ENCODE data around the gene ALPG.
"Not testable (repeated sequence)": the region's sequence is repeated elsewhere in the genome, so short reads cannot be mapped to it uniquely, and the experiment has no call there.

Gene ALPG

DNA sequence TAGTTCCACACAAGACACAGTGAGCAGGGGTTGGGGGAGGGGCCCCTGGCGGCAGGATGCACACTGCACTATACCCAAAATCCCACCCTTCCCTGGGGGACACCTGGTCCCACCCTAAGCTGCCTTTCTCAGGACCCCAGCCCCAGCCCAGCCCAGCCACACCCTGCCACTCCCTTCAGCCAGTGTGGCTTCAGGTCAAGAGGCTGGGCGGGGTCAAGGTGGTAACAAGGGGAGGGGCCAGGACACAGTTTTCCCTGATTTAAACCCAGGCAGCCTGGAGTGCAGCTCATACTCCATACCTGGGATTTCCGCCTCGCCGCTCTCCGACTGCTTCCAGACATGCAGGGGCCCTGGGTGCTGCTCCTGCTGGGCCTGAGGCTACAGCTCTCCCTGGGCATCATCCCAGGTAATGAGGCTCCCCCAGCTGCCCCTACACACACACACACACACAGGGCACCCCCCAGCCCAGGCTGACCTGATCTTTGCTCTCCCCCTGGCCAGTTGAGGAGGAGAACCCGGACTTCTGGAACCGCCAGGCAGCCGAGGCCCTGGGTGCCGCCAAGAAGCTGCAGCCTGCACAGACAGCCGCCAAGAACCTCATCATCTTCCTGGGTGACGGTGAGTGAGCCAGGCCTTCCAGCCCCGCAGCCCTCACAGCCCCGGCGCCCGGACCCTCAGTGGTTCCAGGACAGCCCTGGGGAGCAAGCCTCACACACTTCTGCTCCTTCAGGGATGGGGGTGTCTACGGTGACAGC, at the start of gene ALPG:
ALPG (plus strand) TSS at position 289 of the 755 bp plus-strand sequence; CDS start at position 340, 51 bp downstream.
- DNase-seq (ENCODE audit: low read depth) = no peak

GRCh38 chr2:232361646-232362045, 45.0 kb upstream of the ALPG start:
- DNase-seq (ENCODE audit: low read depth) = no peak

DNA sequence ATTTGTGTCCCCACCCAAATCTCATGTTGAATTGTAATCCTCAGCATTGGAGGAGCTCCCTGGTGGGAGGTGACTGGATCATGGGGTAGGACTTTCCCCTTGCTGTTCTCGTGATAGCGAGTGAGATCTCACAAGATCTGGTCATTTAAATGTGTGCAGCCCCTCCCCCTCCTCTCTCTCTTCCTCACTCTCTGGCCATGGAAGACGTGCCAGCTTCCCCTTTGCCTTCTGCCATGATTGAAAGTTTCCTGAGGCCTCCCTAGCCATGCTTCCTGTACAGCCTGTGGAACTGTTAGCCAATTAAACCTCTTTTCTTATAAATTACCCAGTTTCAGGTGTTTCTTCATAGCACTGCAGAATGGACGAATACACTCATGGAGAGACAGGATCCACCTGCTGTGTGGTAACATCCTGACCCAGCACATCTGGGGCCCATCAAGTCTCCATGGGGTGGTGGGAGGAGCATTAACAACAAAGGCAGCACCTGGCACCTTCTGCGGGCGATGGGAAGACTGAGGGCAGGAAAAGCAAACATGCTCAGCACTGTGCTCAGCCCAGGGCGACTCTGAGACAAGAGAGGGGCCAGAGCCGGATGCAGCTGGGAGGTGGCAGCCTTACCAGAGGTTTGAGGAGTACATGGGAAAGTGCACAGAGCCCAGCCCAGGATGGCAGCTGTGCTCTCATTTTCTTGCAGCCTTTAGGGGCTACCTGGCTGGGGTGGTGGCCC, 44.3 kb upstream of the ALPG start:
- no peak for DNase-seq (ENCODE audit: low read depth)

DNA sequence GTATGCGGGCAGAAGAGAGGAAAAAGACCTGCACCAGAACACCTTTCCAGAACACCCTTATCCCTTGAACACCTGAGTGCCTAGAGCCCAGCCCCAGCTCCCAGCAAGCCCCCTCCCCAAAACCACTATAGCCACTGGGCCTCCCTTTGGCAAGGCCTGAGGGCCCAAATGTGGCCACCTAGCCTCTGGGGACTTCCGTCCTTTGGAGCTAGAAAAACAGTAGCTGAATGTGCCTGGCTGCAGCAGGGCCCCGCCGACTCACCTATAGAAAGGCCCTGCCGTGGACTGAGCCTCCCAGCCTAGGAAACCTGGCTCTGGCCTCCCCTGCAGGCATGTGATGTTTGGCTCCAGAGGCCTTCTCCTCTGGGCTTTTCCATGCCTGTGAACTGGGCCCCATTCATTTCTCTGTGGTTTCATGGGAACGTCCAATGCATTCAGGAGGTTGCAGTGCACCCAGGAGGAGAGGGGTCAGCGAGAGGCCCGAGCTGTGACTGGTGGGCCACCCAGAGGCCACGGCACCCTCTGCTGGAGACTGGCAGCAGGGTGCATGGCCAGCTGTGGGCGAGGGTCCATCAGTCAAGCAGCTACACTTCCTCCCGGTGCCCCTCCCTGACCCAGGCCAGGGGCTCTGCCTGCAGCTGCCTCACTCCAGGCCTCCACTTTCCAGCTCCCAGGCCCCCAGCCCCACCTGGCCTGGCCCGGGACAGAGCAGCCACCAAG, 43.4 kb upstream of the ALPG start:
- DNase-seq (ENCODE audit: low read depth) = not testable (repeated sequence)

- no peak for DNase-seq (ENCODE audit: low read depth)
These were observed 42.6 kb upstream of the ALPG start for GRCh38 chr2:232363784-232364615.

DNA sequence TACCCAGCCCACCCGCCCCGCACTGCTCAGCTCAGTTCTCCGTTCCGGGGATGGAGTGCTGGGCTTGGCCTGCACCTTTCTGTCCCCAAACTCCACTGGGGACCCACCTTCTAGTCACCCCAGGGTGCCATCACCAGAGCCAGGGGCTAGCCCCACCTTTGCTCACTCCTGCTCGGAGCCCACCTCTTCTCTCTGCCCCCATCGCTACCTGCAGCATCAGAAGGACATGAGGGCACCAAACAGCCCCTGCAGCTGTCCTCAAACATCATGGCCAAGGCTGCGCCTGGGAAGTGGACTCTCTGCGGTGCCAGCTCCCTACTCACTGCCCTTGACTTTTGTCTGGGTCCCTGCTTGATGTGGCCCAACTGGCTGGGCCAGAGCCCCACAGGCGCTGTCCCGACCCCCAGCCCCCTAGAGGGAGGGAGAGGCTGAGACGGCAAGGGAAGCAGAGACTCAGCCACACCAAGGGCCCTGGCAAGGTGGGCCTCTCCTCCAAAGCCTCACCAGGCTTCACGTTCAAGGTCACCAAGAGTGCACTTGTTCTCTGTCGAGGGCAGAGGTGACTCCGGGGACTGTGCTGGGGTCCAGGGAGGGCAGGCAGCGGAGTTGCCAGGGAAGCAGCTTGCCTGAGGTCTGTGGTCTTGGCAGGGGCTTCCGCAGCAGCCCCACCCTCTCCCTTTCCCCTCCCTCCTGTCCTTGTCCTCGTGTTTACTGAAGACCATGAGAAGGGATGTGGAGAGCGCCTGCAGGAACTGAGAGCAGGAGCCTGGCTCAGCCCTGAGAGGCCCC, 41.6 kb upstream of the ALPG start:
- not testable (repeated sequence) for DNase-seq (ENCODE audit: low read depth)

- no peak for DNase-seq (ENCODE audit: low read depth)
These were observed 40.9 kb upstream of the ALPG start for GRCh38 chr2:232365621-232366321.

- DNase-seq (ENCODE audit: low read depth) = not testable (repeated sequence)
These were observed 40.2 kb upstream of the ALPG start for GRCh38 chr2:232366461-232366860.

DNA sequence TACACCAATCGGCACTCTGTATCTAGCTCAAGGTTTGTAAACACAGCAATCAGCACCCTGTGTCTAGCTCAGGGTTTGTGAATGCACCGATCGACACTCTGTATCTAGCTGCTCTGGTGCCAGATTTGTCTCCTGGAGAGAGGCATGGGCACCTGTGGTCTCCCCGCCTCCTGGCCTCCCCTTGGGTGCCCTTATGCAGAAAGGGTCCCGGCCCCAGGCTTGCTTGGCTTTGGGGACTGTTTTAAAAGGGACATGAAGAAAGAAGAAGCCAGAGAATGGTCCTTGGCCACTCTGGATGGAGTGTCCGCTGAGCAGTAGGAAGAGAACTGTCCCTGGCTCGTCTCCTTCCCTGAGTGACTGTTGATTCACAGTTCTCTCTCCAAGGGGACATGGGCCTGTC, 39.6 kb upstream of the ALPG start:
- no peak for DNase-seq (ENCODE audit: low read depth)

DNA sequence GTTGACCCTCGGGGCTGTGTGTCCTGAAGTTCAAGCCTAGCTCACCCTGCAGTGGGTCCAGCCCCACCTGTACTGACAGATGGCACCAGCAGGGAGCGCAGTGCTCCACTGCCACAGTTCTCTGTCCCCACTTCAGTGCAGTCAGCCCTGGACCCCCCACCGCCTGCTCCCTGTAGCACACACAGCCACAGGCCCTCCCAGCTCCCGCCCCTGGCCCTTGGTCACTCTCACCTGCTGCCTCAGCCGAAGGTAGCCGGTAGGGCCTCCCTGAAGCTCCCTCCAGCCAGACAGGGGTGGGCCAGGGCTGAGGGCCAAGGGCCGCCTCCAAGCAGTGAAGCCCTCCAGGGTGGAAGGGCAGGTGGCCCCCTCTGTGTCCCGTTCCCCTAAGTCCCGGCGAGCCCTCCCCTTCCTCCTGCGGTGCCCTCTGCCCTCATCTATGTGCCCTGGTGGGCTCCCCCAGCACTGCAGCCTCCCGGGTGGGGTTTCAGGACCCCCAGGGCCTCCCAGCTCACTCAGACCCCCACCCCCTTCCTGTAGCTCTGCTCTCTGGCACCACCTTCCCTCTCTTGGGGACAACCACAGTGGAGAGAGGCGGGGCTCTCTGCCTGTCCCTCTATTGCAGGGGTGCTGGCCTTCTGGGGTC, 38.9 kb upstream of the ALPG start:
- DNase-seq (ENCODE audit: low read depth) = no peak

DNA sequence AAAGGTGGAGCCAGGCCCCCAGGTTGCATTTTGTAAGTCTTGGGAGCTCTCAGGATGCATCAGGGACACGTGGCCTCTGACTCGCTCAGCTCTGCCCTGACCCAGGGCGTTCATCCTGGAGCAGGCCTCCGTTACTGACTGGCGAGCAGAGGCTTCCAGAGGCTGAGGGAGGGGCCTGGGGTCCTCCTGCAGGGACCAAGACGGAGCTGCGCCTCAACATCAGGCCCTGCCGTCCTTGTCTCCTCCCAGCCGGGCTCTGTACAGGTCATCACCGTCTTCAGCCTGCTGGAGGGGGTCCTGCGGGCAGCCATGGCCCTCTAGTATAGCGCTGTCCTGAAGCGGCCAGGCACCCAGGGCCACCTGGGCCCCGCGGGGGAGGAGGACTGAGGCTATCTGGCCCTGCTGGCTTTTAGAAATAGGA, 38.3 kb upstream of the ALPG start:
- no peak for DNase-seq (ENCODE audit: low read depth)

GRCh38 chr2:232369126-232369951, 37.3 kb upstream of the ALPG start:
- no peak for DNase-seq (ENCODE audit: low read depth)

GRCh38 chr2:232370007-232370406, 36.6 kb upstream of the ALPG start:
- DNase-seq (ENCODE audit: low read depth) = not testable (repeated sequence)

- DNase-seq (ENCODE audit: low read depth) = no peak
These were observed 34.1 kb upstream of the ALPG start for GRCh38 chr2:232372231-232373208.

DNA sequence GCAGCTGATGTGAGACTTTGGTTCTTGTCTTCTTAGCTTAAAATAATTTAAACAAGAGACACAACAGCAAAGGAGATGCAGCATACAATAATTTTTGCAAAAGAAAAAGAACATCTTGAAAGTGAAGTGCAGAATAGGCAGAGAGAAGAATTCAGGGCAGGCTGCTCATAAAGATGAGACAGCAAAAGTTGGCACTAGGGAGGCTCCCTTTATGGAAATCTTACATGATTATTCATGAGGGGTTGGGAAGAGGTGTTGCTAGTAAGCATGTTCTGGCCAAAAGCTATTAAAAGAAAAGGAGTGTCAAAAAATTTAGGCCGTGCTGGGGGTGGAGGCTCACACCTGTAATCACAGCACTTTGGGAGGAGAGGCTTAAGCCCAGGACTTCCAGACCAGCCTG, 32.3 kb upstream of the ALPG start:
- DNase-seq (ENCODE audit: low read depth) = no peak

GRCh38 chr2:232375164-232375563, 31.5 kb upstream of the ALPG start:
- no peak for DNase-seq (ENCODE audit: low read depth)

DNA sequence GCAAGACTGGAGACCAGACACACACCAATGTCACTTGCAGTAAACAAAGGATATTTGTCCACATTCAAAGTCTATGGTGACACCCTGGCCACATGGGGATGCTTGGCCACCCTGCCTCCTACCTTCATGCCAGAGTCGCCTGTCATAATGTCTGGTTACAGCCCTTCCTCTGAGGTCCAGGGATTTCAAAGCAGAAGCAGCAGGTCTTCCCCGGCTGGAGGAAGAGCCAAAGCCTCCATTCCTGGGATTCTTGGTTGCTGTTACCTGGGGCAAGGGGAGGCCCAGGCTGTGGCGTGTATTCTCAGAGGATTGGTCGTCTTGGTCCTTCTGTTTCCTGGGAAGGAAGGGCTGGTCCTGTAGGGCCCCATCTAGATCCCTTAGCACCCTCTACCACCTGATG, 30.4 kb upstream of the ALPG start:
- no peak for DNase-seq (ENCODE audit: low read depth)

- no peak for DNase-seq (ENCODE audit: low read depth)
These were observed 29.9 kb upstream of the ALPG start for GRCh38 chr2:232376713-232377112.

Measured in stimulated activated CD8-positive, alpha-beta memory T cell treated with anti-CD3 and anti-CD28 coated beads, Interleukin-4, amount 100 ng/mL, for 24 hours (primary cell).